HepG2 (cell line): ENCODE measurements around the gene TFRC. TPM values are rescaled to one million over a fixed set of nuclear protein-coding genes. Genes with fewer than 3 reads are reported as not detected.

ENCODE experiments used
- EED ChIP-seq: sonication (generic); formaldehyde crosslinking; IDR thresholded peaks from 2 replicates; pipeline ENCODE4 v1.5.0; 2020; ENCODE audit warnings: mild to moderate bottlenecking, missing genetic modification reagents
- FLYWCH1 ChIP-seq: sonication (generic); formaldehyde crosslinking; IDR thresholded peaks from 2 replicates; pipeline ENCODE4 v1.8.1; 2023; ENCODE audit warnings: mild to moderate bottlenecking, missing genetic modification reagents
- JARID2 ChIP-seq: sonication (generic); formaldehyde crosslinking; IDR thresholded peaks from 2 replicates; pipeline ENCODE4 v1.8.1; 2023; ENCODE audit warnings: missing genetic modification reagents, inconsistent platforms; ENCODE audit not compliant: insufficient replicate concordance
- MBNL3 ChIP-seq: fragments of 250-450 bp; sonication (Bioruptor Pico); conservative IDR thresholded peaks from 2 replicates; pipeline ENCODE4 v1.8.0; 2022; ENCODE audit warnings: mild to moderate bottlenecking, inconsistent platforms
- POLR2G ChIP-seq: fragments of 200-400 bp; formaldehyde crosslinking; IDR thresholded peaks from 2 replicates; pipeline ENCODE4 v1.6.1; 2018; ENCODE audit warnings: mild to moderate bottlenecking, low read depth, low read length, moderate library complexity
- SIN3A ChIP-seq: IDR thresholded peaks from 2 replicates; pipeline ENCODE4 v1.6.1; 2011; ENCODE audit warnings: low read depth, mild to moderate bottlenecking, control low read depth, low read length, borderline replicate concordance
- TBL1XR1 ChIP-seq: fragments of 150-350 bp; IDR thresholded peaks from 2 replicates; pipeline ENCODE4 v1.6.1; 2014; ENCODE audit warnings: borderline replicate concordance, low read length; ENCODE audit not compliant: partially characterized antibody
- TOPORS ChIP-seq: sonication (generic); formaldehyde crosslinking; IDR thresholded peaks from 2 replicates; pipeline ENCODE4 v1.8.0; 2023; ENCODE audit warnings: mild to moderate bottlenecking, missing genetic modification reagents
- ZEB1 ChIP-seq: IDR thresholded peaks from 2 replicates; pipeline ENCODE4 v1.6.1; 2012; ENCODE audit warnings: mild to moderate bottlenecking, low read depth, inconsistent platforms; ENCODE audit not compliant: insufficient replicate concordance
- ZNF264 ChIP-seq: sonication (generic); formaldehyde crosslinking; IDR thresholded peaks from 2 replicates; pipeline ENCODE4 v1.4.0; 2020; ENCODE audit warnings: missing genetic modification reagents
- ZNF468 ChIP-seq: sonication (generic); formaldehyde crosslinking; IDR thresholded peaks from 2 replicates; pipeline ENCODE4 v1.8.0; 2022; ENCODE audit warnings: mild to moderate bottlenecking, moderate library complexity, missing genetic modification reagents
- ZNF598 ChIP-seq: sonication (generic); formaldehyde crosslinking; IDR thresholded peaks from 2 replicates; pipeline ENCODE4 v1.5.1; 2020; ENCODE audit warnings: mild to moderate bottlenecking, missing genetic modification reagents, borderline replicate concordance
- ZSCAN29 ChIP-seq: sonication (generic); formaldehyde crosslinking; conservative IDR thresholded peaks from 2 replicates; pipeline ENCODE4 v1.4.0; 2020; ENCODE audit warnings: mild to moderate bottlenecking, missing genetic modification reagents
- polyA plus RNA-seq, 8 experiments: library from polyadenylated mRNA; depleted of rRNA in 3 of 8; stranded (reverse) in 7 of 8; unstranded in 1 of 8; fragments of >200 nt; fragmentation: Illumina TruSeq in 4 of 8; extraction: Trizol in 4 of 8; gene quantifications; 2 replicates each; pipeline versions ENCODE4 v1.2.1 to v1.2.3, GENCODE V29; 2011 to 2016; ENCODE audit warnings: low read depth in 4 of 8, missing spikeins in 1 of 8, mixed read lengths in 1 of 8; ENCODE audit not compliant: insufficient read depth in 1 of 8
- total RNA-seq, 5 experiments: library from RNA; depleted of rRNA; stranded (reverse); fragments of >200 nt; fragmentation: Illumina TruSeq; extraction: Trizol; gene quantifications; 2 replicates each; pipeline ENCODE4 v1.2.3, GENCODE V29; 2016; ENCODE audit warnings: low read depth in 1 of 5
- TF ChIP-seq, protein P1 (sequence below): sonication (generic); formaldehyde crosslinking; IDR thresholded peaks from 2 replicates; pipeline ENCODE4 v1.9.0; 2021; ENCODE audit warnings: mild to moderate bottlenecking, missing genetic modification reagents
- TF ChIP-seq, protein P2 (sequence below): sonication (generic); formaldehyde crosslinking; IDR thresholded peaks from 2 replicates; pipeline ENCODE4 v1.4.0; 2020; ENCODE audit warnings: missing genetic modification reagents
- TF ChIP-seq, protein P3 (sequence below): sonication (generic); formaldehyde crosslinking; IDR thresholded peaks from 2 replicates; pipeline ENCODE4 v1.5.1; 2020; ENCODE audit warnings: mild to moderate bottlenecking, moderate library complexity, missing genetic modification reagents
- TF ChIP-seq, protein P4 (sequence below): sonication (generic); formaldehyde crosslinking; IDR thresholded peaks from 2 replicates; pipeline ENCODE4 v1.8.0; 2023; ENCODE audit warnings: mild to moderate bottlenecking, missing genetic modification reagents

Gene TFRC
- total and polyA plus RNA-seq, 2 of the 13 experiments (the other 11 are each of a cell fraction or from before 2014, with no cell fraction given), result 188 to 274 TPM

DNA sequence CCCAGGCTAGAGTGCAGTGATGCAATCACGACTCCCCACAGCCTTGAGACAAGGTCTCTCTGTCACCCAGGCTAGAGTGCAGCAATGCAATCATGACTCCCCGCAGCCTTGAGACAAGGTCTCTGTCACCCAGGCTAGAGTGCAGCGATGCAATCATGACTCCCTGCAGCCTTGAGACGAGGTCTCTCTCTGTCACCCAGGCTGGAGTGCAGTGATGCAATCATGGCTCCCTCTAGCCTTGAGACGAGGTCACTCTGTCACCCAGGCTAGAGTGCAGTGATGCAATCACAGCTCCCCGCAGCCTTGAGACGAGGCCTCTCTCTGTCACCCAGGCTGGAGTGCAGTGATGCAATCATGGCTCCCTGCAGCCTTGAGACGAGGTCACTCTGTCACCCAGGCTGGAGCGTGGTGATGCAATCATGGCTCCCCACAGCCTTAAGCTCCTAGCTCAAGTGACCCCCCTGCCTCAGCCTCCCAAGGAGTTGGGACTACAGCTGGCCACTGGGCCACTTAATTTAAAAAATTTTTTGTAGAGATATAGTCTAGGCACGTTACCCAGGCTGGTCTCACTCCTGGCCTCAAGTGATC, 26.1 kb downstream of the TFRC start (continued):
- TF ChIP-seq ZNF264 (no peak; the same call in 1 of the 2 replicates), MBNL3 (no peak), POLR2G (no peak), ZNF598 (CRISPR knock-in tag) (peak; percentile 61; the same call in 1 of the 2 replicates), ZSCAN29 (CRISPR knock-in tag) (no peak), FLYWCH1 (no peak), ZNF468 (no peak), TBL1XR1 (peak; percentile 99), TOPORS (CRISPR knock-in tag) (no peak), ZEB1 (no peak), SIN3A (no peak), JARID2 (no peak), EED (CRISPR knock-in tag) (peak; percentile 62; the same call in 1 of the 2 replicates)
- TF ChIP-seq, protein P1, sequence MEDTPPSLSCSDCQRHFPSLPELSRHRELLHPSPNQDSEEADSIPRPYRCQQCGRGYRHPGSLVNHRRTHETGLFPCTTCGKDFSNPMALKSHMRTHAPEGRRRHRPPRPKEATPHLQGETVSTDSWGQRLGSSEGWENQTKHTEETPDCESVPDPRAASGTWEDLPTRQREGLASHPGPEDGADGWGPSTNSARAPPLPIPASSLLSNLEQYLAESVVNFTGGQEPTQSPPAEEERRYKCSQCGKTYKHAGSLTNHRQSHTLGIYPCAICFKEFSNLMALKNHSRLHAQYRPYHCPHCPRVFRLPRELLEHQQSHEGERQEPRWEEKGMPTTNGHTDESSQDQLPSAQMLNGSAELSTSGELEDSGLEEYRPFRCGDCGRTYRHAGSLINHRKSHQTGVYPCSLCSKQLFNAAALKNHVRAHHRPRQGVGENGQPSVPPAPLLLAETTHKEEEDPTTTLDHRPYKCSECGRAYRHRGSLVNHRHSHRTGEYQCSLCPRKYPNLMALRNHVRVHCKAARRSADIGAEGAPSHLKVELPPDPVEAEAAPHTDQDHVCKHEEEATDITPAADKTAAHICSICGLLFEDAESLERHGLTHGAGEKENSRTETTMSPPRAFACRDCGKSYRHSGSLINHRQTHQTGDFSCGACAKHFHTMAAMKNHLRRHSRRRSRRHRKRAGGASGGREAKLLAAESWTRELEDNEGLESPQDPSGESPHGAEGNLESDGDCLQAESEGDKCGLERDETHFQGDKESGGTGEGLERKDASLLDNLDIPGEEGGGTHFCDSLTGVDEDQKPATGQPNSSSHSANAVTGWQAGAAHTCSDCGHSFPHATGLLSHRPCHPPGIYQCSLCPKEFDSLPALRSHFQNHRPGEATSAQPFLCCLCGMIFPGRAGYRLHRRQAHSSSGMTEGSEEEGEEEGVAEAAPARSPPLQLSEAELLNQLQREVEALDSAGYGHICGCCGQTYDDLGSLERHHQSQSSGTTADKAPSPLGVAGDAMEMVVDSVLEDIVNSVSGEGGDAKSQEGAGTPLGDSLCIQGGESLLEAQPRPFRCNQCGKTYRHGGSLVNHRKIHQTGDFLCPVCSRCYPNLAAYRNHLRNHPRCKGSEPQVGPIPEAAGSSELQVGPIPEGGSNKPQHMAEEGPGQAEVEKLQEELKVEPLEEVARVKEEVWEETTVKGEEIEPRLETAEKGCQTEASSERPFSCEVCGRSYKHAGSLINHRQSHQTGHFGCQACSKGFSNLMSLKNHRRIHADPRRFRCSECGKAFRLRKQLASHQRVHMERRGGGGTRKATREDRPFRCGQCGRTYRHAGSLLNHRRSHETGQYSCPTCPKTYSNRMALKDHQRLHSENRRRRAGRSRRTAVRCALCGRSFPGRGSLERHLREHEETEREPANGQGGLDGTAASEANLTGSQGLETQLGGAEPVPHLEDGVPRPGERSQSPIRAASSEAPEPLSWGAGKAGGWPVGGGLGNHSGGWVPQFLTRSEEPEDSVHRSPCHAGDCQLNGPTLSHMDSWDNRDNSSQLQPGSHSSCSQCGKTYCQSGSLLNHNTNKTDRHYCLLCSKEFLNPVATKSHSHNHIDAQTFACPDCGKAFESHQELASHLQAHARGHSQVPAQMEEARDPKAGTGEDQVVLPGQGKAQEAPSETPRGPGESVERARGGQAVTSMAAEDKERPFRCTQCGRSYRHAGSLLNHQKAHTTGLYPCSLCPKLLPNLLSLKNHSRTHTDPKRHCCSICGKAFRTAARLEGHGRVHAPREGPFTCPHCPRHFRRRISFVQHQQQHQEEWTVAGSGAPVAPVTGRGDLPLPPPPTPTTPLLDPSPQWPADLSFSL (CRISPR knock-in tag), result no peak
- TF ChIP-seq, protein P2, sequence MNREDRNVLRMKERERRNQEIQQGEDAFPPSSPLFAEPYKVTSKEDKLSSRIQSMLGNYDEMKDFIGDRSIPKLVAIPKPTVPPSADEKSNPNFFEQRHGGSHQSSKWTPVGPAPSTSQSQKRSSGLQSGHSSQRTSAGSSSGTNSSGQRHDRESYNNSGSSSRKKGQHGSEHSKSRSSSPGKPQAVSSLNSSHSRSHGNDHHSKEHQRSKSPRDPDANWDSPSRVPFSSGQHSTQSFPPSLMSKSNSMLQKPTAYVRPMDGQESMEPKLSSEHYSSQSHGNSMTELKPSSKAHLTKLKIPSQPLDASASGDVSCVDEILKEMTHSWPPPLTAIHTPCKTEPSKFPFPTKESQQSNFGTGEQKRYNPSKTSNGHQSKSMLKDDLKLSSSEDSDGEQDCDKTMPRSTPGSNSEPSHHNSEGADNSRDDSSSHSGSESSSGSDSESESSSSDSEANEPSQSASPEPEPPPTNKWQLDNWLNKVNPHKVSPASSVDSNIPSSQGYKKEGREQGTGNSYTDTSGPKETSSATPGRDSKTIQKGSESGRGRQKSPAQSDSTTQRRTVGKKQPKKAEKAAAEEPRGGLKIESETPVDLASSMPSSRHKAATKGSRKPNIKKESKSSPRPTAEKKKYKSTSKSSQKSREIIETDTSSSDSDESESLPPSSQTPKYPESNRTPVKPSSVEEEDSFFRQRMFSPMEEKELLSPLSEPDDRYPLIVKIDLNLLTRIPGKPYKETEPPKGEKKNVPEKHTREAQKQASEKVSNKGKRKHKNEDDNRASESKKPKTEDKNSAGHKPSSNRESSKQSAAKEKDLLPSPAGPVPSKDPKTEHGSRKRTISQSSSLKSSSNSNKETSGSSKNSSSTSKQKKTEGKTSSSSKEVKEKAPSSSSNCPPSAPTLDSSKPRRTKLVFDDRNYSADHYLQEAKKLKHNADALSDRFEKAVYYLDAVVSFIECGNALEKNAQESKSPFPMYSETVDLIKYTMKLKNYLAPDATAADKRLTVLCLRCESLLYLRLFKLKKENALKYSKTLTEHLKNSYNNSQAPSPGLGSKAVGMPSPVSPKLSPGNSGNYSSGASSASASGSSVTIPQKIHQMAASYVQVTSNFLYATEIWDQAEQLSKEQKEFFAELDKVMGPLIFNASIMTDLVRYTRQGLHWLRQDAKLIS (CRISPR knock-in tag), result no peak
- TF ChIP-seq, protein P3, sequence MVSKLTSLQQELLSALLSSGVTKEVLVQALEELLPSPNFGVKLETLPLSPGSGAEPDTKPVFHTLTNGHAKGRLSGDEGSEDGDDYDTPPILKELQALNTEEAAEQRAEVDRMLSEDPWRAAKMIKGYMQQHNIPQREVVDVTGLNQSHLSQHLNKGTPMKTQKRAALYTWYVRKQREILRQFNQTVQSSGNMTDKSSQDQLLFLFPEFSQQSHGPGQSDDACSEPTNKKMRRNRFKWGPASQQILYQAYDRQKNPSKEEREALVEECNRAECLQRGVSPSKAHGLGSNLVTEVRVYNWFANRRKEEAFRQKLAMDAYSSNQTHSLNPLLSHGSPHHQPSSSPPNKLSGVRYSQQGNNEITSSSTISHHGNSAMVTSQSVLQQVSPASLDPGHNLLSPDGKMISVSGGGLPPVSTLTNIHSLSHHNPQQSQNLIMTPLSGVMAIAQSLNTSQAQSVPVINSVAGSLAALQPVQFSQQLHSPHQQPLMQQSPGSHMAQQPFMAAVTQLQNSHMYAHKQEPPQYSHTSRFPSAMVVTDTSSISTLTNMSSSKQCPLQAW, result peak; percentile 85
- TF ChIP-seq, protein P4, sequence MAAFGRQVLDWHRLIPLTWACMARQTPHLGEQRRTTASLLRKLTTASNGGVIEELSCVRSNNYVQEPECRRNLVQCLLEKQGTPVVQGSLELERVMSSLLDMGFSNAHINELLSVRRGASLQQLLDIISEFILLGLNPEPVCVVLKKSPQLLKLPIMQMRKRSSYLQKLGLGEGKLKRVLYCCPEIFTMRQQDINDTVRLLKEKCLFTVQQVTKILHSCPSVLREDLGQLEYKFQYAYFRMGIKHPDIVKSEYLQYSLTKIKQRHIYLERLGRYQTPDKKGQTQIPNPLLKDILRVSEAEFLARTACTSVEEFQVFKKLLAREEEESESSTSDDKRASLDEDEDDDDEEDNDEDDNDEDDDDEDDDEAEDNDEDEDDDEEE (CRISPR knock-in tag), result no peak; the same call in 1 of the 2 replicates
